Testis (tissue), 3 donors: ENCODE results near the gene PDE4B. TPM values are rescaled to one million over a fixed set of nuclear protein-coding genes. Genes with fewer than 3 reads are reported as not detected.

Experiments used
- DNase-seq: peaks from one replicate; pipeline ENCODE4 v3.0.0-alpha.2; 2019
- H3K27ac ChIP-seq, 2 donors: fragments of 200-600 bp; sonication (generic); one replicate each; pipeline ENCODE4 v1.5.1; 2019
- H3K27me3 ChIP-seq: fragments of 200-600 bp; sonication (generic); one replicate; pipeline ENCODE4 v1.5.1; 2019
- H3K36me3 ChIP-seq: fragments of 200-600 bp; sonication (generic); one replicate; pipeline ENCODE4 v1.5.1; 2017; ENCODE audit warnings: low read depth; ENCODE audit errors: missing control alignments
- H3K4me1 ChIP-seq: fragments of 200-600 bp; sonication (generic); one replicate; pipeline ENCODE4 v1.5.1; 2019
- H3K4me3 ChIP-seq, 2 donors: fragments of 200-600 bp; sonication (generic); one replicate each; pipeline ENCODE4 v1.5.1; 2017 to 2019
- H3K9me3 ChIP-seq: fragments of 200-600 bp; sonication (generic); one replicate; pipeline ENCODE4 v1.5.1; 2017
- POLR2A ChIP-seq: fragments of 450-650 bp; IDR thresholded peaks from one replicate; pipeline ENCODE4 v1.6.1; 2017; ENCODE audit warnings: antibody characterized with exemption, mild to moderate bottlenecking, moderate library complexity
- WGBS, 2 donors: methylation state at CpG; one replicate each; pipeline ENCODE4 v1.1.5; 2018; 5-methylcytosine and 5-hydroxymethylcytosine counted together
- intact Hi-C: fragments of 100-400 bp; cut with DNase I; formaldehyde crosslinking; loops from one replicate; pipeline ENCODE4 v1.15.1; 2023; ENCODE audit warnings: low total_unique reads
- polyA plus RNA-seq: library from polyadenylated mRNA; stranded (reverse); fragments of 350-450 nt; fragmentation: Illumina TruSeq; extraction: RNeasy Lipid Tissue Mini Kit (QIAGEN cat#74804); gene quantifications from one replicate; pipeline ENCODE4 v1.2.3, GENCODE V29; 2014; ENCODE audit warnings: low read depth, low replicate concordance; ENCODE audit not compliant: insufficient read depth
- total RNA-seq, 2 donors: library from RNA; depleted of rRNA; stranded (reverse); fragments of >200 nt; gene quantifications; one replicate each; pipeline ENCODE4 v1.2.3, GENCODE V29; 2016
- TF ChIP-seq, protein P1 (sequence below), 3 experiments: fragments of 450-650 bp in 2 of 3; fragments of 200-600 bp in 1 of 3; sonication (generic) in 1 of 3; IDR thresholded peaks; one replicate each; pipeline ENCODE4 v1.5.1; 2016 to 2019; ENCODE audit warnings: antibody characterized with exemption in 3 of 3, mild to moderate bottlenecking in 2 of 3, moderate library complexity in 1 of 3

The PDE4B gene
- total and polyA plus RNA-seq, 3 donors from 2014 or later = 11.5 to 16.1 (median 12.4) TPM

DNA sequence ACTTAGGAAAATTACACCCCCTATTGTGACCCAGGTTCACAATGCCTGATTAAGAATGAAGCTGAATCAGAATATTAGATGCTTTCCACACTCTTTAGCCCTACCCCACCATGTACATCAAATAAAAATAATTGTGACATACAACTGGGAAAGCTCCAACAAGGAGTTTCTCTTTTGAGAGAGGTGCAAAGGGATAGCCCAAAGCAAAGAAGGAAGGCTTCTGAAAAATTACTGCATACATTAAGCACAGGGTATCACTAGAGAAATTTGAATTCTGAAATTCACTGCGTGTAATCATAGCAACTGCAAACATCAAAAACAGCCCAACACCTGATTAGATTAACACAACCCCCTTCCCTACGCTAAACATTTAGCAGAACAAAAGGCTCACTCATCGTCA is 34.1 kb downstream of the PDE4B start:
- H3K27ac ChIP-seq = no peak overlapping the region
- no peak for DNase-seq
- TF ChIP-seq POLR2A = no peak
- TF ChIP-seq, protein P1, sequence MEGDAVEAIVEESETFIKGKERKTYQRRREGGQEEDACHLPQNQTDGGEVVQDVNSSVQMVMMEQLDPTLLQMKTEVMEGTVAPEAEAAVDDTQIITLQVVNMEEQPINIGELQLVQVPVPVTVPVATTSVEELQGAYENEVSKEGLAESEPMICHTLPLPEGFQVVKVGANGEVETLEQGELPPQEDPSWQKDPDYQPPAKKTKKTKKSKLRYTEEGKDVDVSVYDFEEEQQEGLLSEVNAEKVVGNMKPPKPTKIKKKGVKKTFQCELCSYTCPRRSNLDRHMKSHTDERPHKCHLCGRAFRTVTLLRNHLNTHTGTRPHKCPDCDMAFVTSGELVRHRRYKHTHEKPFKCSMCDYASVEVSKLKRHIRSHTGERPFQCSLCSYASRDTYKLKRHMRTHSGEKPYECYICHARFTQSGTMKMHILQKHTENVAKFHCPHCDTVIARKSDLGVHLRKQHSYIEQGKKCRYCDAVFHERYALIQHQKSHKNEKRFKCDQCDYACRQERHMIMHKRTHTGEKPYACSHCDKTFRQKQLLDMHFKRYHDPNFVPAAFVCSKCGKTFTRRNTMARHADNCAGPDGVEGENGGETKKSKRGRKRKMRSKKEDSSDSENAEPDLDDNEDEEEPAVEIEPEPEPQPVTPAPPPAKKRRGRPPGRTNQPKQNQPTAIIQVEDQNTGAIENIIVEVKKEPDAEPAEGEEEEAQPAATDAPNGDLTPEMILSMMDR (IDR thresholded peaks at IDR 0.05) = no peak
- H3K27me3 ChIP-seq = no peaks in the 10 kb centered on the region
- no peaks in the 10 kb centered on the region for H3K9me3 ChIP-seq
- H3K4me3 ChIP-seq = no peak overlapping the region
- H3K36me3 ChIP-seq = no peaks in the 10 kb centered on the region
- WGBS, 2 donors = 66 to 78% methylated on average over 3 of the region's 3 CpGs
- no peaks in the 10 kb centered on the region for H3K4me1 ChIP-seq
- intact Hi-C loops = no loop called here

DNA sequence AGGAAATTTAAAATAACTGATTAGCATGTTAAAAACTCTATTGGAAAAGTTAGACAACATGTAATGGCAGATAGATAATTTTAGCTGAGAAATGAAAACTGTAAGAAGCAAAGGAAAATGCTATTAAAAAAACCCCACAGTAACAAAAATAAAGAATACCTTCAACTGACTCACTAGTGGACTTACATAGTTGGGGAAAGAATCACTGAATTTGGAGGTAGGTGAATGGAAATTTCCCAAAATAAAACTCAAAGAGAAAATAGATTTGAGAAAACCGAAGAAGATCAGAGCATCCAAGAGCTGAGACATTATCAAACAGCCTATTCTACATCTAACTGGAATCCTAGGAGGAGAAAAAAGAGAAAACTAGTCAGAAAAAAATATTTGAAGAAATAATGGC is 34.7 kb downstream of the PDE4B start:
- TF ChIP-seq, protein P1 (IDR thresholded peaks at IDR 0.05) = no peak
- TF ChIP-seq POLR2A = no peak
- no peak for DNase-seq
- no peak overlapping the region for H3K27ac ChIP-seq
- WGBS, 2 donors = 91 to 100% methylated on average over 1 of the region's 1 CpG
- no peaks in the 10 kb centered on the region for H3K9me3 ChIP-seq
- H3K36me3 ChIP-seq = no peaks in the 10 kb centered on the region
- no peak overlapping the region for H3K4me3 ChIP-seq
- no peaks in the 10 kb centered on the region for H3K27me3 ChIP-seq
- H3K4me1 ChIP-seq = no peaks in the 10 kb centered on the region
- intact Hi-C loops = no loop called here

DNA sequence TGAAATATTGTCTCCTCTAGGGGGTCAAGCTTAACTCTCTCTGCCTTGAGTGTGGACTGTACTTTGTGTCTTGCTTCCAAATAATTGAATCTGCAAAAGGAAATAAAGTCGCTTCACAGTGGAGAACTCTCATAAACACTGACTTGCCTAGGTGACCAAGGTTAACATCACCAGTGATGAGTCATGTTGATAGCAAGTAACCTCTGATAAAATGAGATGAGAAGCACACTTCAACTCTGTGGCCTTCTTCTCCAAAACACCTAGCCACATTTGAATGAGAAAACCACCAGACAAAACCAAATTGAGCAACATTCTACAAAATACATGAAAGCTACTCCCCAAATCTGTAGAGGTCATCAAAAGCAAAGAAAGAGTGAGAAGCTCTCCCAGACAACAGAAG is 37.6 kb downstream of the PDE4B start:
- no peak overlapping the region for H3K27ac ChIP-seq
- H3K4me1 ChIP-seq = no peaks in the 10 kb centered on the region
- H3K27me3 ChIP-seq = no peaks in the 10 kb centered on the region
- intact Hi-C loops = no loop called here
- H3K36me3 ChIP-seq = no peaks in the 10 kb centered on the region
- WGBS, 2 donors = 88 to 89% methylated on average over 1 of the region's 1 CpG
- TF ChIP-seq POLR2A = no peak
- TF ChIP-seq, protein P1 (IDR thresholded peaks at IDR 0.05) = no peak
- no peak overlapping the region for H3K4me3 ChIP-seq
- H3K9me3 ChIP-seq = no peaks in the 10 kb centered on the region
- DNase-seq = no peak

DNA sequence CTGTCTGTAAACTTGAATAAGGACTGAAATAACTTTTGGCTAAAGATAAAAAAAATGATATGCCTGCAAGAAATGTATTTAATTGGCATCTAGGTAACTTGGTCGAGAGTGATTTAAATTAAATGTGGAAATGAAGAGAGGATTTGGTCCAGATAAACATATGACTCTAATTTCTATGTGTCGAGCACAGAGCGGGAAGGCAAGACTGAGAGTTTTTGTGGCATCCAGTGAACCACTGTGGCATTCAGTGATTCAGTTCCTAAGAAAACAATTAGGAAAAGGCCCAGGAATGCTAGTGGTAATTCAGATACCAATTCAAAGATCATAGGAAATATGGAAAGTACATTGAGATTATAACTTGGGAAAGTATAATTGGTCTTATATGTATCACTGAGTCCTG is 39.6 kb downstream of the PDE4B start:
- WGBS, 2 donors = 49 to 70% methylated on average over 3 of the region's 3 CpGs

DNA sequence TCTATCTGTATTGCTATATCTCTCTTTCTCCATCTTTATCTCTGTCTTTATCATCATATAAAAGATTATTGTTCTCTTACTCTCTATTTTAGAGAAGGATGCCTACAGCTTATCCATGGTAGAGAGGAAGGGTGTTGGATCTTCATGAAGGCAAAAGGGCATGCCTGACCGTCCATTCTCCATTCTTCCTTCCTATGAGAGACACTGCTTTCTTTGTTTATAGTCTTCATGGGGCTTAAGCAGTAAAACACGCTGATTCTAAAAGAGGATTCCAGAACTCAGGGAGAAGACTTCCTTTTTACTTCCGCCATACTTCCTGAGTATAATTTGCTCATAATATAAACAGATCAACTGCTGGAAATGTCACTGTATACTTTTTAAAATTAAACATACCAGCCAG is 44.0 kb downstream of the PDE4B start:
- no peak overlapping the region for H3K27ac ChIP-seq
- 81 to 85% methylated on average over 3 of the region's 3 CpGs for WGBS, 2 donors
- no peak for TF ChIP-seq POLR2A
- TF ChIP-seq, protein P1 (IDR thresholded peaks at IDR 0.05) = no peak
- H3K9me3 ChIP-seq = no peaks in the 10 kb centered on the region
- no peaks in the 10 kb centered on the region for H3K36me3 ChIP-seq
- no peaks in the 10 kb centered on the region for H3K4me1 ChIP-seq
- no peaks in the 10 kb centered on the region for H3K27me3 ChIP-seq
- DNase-seq = no peak
- H3K4me3 ChIP-seq = no peak overlapping the region
- intact Hi-C loops = no loop called here

More for the DNA sequence above, 39.6 kb downstream of the PDE4B start:
- intact Hi-C loops = no loop called here
- H3K27me3 ChIP-seq = no peaks in the 10 kb centered on the region
- DNase-seq = no peak
- H3K4me3 ChIP-seq = no peak overlapping the region
- no peaks in the 10 kb centered on the region for H3K9me3 ChIP-seq
- TF ChIP-seq POLR2A = no peak
- TF ChIP-seq, protein P1 (IDR thresholded peaks at IDR 0.05) = no peak
- no peak overlapping the region for H3K27ac ChIP-seq
- no peaks in the 10 kb centered on the region for H3K36me3 ChIP-seq
- no peaks in the 10 kb centered on the region for H3K4me1 ChIP-seq
